Ishikawa (cell line): Measurements from ENCODE around the gene PRR16.

Experiments used
- CREB1 ChIP-seq: IDR thresholded peaks from 2 replicates; pipeline ENCODE4 v1.6.1; 2012; ENCODE audit warnings: low read depth
- EP300 ChIP-seq: IDR thresholded peaks from 2 replicates; pipeline ENCODE4 v1.6.1; 2012; ENCODE audit warnings: borderline replicate concordance
- FOXM1 ChIP-seq: IDR thresholded peaks from 2 replicates; pipeline ENCODE4 v1.6.1; 2012; ENCODE audit warnings: low read depth, borderline replicate concordance
- RAD21 ChIP-seq: IDR thresholded peaks from 2 replicates; pipeline ENCODE4 v1.6.1; 2012; ENCODE audit warnings: low read depth
- TAF1 ChIP-seq: IDR thresholded peaks from 2 replicates; pipeline ENCODE4 v1.6.1; 2012; ENCODE audit warnings: low read depth, mild to moderate bottlenecking
- TCF12 ChIP-seq: IDR thresholded peaks from 2 replicates; pipeline ENCODE4 v1.6.1; 2012; ENCODE audit warnings: low read depth
- TEAD4 ChIP-seq: IDR thresholded peaks from 2 replicates; pipeline ENCODE4 v1.6.1; 2012
- YY1 ChIP-seq: IDR thresholded peaks from 2 replicates; pipeline ENCODE4 v1.6.1; 2012; ENCODE audit warnings: low read depth
- ZBTB7A ChIP-seq: IDR thresholded peaks from 2 replicates; pipeline ENCODE4 v1.6.1; 2012; ENCODE audit warnings: low read depth
- TF ChIP-seq, protein P1 (sequence below): IDR thresholded peaks from 2 replicates; pipeline ENCODE4 v1.6.1; 2012; ENCODE audit warnings: low read depth, mild to moderate bottlenecking
- TF ChIP-seq, protein P2 (sequence below): IDR thresholded peaks from 2 replicates; pipeline ENCODE4 v1.6.1; 2012
- TF ChIP-seq, protein P3 (sequence below): IDR thresholded peaks from 2 replicates; pipeline ENCODE4 v1.6.1; 2012

DNA sequence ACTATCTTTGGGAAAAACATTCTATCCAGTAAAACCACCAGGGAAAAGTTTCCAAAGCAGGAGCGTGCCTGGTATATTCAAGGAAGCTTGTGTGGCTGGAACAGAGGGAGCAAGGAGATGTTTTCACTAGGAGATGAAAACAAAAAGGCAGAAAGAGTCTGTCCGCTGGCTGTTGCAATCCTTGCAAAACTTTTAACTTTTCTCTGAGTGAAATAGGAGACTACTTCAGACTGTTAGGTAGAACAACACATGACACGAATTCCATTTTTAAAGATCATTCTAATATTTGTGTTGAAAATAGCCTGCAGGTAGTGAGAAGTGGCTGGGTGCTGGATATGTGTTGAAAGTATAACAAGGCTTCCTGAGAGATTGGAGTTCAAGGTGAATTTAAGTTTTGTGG lies 69.5 kb downstream of the PRR16 start:
- TF ChIP-seq RAD21 (no peak), YY1 (no peak), CREB1 (no peak), TCF12 (no peak), ZBTB7A (no peak), TAF1 (no peak), FOXM1 (no peak), TEAD4 (no peak), EP300 (no peak)
- TF ChIP-seq, protein P1, sequence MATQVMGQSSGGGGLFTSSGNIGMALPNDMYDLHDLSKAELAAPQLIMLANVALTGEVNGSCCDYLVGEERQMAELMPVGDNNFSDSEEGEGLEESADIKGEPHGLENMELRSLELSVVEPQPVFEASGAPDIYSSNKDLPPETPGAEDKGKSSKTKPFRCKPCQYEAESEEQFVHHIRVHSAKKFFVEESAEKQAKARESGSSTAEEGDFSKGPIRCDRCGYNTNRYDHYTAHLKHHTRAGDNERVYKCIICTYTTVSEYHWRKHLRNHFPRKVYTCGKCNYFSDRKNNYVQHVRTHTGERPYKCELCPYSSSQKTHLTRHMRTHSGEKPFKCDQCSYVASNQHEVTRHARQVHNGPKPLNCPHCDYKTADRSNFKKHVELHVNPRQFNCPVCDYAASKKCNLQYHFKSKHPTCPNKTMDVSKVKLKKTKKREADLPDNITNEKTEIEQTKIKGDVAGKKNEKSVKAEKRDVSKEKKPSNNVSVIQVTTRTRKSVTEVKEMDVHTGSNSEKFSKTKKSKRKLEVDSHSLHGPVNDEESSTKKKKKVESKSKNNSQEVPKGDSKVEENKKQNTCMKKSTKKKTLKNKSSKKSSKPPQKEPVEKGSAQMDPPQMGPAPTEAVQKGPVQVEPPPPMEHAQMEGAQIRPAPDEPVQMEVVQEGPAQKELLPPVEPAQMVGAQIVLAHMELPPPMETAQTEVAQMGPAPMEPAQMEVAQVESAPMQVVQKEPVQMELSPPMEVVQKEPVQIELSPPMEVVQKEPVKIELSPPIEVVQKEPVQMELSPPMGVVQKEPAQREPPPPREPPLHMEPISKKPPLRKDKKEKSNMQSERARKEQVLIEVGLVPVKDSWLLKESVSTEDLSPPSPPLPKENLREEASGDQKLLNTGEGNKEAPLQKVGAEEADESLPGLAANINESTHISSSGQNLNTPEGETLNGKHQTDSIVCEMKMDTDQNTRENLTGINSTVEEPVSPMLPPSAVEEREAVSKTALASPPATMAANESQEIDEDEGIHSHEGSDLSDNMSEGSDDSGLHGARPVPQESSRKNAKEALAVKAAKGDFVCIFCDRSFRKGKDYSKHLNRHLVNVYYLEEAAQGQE, result no peak
- TF ChIP-seq, protein P2, sequence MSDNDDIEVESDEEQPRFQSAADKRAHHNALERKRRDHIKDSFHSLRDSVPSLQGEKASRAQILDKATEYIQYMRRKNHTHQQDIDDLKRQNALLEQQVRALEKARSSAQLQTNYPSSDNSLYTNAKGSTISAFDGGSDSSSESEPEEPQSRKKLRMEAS, result no peak
- TF ChIP-seq, protein P3, sequence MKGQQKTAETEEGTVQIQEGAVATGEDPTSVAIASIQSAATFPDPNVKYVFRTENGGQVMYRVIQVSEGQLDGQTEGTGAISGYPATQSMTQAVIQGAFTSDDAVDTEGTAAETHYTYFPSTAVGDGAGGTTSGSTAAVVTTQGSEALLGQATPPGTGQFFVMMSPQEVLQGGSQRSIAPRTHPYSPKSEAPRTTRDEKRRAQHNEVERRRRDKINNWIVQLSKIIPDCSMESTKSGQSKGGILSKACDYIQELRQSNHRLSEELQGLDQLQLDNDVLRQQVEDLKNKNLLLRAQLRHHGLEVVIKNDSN, result no peak
